Activated gamma-delta T cell treated with anti-CD3 and anti-CD28 coated beads, Interleukin-2, amount 50 U/mL, for 16 hours (primary cell): ENCODE data around the gene MYO9A.

Source experiments
- DNase-seq: peaks from one replicate; pipeline ENCODE4 v3.0.0-alpha.2; 2020; ENCODE audit warnings: low read depth

The MYO9A gene

DNA sequence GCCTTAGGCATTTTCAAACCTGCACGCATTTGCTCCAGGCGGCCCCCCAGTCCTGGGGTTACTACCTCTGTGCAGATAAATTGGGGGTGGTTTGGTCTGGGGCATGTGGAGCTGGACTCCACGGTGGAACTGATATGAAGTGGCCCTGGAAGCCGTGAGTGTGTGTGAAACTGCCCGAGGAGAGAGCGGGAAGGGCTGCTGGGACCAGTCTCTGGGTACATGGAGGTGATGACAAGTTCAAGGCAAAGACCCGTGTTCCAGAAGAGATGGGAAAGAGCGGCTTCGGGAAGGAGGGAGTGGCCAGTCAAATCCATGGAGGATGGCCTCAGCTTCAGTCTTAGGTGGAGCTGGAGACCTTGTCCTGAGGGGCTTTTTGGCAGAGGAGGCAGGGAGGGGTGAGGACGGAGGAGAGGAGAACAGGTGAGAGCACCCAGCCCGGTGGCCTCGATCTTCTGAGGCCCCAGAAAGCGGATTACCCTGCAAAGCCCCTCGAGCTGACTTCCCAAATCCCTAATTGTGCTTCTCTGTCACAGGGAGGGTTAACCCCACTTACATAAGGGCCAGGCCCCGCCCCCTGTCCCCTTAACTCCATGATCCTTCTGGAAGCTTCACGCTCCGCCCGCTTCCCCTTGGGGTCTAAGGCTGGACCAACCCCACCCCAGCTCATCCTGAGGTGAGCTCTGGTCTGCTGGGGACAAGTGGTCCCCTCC, 309.5 kb downstream of the MYO9A start:
- DNase-seq: no peak

- no peak for DNase-seq
Measured at GRCh38 chr15:71807691-71808091, 310.3 kb downstream of the MYO9A start.

DNA sequence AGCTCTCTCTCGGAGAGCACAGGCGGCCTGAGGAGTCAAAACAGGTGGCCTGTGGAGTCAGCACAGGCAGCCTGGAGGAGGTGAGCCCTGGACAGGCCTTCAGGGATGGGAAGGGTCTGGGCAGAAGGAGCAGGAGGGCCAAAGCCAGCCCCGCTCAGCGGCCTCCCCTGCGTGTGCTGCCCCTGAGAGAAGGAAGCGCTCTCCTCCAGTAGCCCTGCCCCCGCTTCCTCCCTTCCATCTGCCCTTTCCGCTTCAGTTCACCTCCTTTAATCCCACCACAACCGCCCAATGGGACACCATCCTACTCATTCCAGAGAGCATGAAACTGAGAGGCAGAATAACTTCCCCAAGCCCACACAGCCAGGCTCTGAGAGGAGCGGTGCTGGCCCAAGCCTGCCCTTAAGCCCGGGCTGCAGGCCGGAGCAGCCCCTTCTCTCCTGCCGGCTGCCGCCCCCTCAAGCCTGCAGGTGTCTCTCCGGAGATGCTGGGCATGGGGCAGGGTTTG, 310.8 kb downstream of the MYO9A start:
- no peak for DNase-seq

DNA sequence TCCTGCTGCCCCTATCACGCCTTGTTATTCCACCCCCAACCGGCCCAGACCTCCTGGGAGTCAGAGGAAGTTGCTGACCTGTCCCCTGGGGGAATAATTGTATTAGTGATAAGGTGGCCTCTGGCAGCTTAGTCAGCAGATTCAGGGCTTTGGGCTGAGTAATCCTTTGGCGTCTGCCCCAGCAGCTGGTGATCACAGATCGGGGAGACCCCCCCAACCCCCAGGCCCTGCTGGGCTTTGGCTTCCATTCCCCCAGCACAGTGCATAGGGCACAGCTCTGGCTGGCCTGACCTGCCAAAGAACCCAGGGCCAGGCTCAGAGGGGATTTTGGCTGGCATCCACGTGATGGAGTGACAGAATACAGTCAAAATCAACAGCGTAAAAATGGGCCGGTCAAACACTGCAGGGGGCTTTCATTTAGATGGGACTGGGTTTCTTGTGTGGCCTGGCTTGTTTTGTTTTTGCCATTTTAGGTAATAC, 311.5 kb downstream of the MYO9A start:
- DNase-seq: no peak

DNA sequence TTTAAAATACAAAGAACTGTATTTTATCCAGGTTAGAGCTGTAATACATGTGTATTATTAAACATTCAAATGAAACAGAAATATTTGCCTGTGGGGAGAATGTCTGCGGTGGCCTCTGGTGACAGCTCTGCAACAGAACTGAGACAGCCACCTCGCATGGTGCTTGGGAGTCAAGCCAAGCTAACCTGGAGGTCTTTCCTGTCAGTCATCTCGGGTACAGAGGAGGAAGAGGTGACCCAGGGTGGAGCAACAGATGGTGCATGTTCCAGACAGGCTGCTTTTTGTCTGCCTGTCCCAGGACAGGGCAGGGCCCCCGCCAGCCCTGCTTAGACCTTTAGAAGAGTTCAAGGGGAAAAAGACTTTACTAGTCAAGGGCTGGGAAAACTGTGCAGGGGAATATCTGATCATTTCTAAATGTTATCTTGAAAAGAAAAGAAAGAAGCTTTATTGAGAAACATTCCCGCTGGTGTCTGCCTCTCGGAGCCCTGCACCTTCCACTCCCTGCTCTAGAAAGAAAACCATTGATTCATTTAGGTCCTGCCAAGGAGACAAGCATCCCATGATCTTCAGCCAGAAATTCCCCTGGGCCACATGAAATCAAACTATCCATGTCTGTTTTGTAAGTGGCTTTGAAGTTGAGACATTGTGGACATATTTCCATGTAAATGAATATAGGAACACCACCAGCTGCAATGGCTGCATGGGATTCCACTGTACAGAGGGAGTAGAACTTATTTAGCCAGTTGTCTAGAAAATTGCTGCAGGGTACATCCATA, 313.1 kb downstream of the MYO9A start:
- DNase-seq: no peak

- DNase-seq: no peak
Measured at GRCh38 chr15:71804226-71804625, 313.7 kb downstream of the MYO9A start.

- no peak for DNase-seq
Measured at GRCh38 chr15:71802770-71803169, 315.2 kb downstream of the MYO9A start.

DNA sequence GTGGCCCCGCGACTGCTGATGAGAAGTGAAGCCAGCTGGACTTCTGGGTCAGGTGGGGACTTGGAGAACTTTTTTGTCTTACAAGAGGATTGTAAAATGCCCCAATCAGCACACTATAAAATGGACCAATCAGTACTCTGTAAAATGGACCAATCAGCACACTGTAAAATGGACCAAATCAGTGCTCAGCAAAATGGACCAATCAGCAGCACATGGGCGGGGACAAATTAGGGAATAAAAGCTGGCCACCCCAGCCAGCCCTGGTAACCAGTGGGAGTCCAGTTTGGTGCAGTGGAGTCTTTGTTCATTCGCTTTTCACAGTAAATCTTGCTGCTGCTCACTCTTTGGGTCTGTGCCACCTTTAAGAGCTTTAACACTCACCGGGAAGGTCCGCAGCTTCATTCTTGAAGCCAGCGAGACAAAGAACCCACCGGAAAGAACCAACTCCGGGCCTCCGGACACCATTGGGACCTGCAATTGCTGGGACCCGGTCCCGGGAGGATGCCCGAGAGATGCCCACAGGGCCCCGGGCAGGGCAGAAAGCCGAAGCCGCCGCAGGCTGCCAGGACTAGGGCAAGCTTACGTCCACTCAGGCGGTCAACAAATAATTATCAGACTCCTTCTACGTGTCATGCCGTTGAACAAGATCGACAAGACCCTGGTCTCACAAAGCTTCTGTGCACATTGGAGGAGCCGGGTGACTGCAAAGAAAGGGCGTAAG, 315.9 kb downstream of the MYO9A start:
- no peak for DNase-seq

DNA sequence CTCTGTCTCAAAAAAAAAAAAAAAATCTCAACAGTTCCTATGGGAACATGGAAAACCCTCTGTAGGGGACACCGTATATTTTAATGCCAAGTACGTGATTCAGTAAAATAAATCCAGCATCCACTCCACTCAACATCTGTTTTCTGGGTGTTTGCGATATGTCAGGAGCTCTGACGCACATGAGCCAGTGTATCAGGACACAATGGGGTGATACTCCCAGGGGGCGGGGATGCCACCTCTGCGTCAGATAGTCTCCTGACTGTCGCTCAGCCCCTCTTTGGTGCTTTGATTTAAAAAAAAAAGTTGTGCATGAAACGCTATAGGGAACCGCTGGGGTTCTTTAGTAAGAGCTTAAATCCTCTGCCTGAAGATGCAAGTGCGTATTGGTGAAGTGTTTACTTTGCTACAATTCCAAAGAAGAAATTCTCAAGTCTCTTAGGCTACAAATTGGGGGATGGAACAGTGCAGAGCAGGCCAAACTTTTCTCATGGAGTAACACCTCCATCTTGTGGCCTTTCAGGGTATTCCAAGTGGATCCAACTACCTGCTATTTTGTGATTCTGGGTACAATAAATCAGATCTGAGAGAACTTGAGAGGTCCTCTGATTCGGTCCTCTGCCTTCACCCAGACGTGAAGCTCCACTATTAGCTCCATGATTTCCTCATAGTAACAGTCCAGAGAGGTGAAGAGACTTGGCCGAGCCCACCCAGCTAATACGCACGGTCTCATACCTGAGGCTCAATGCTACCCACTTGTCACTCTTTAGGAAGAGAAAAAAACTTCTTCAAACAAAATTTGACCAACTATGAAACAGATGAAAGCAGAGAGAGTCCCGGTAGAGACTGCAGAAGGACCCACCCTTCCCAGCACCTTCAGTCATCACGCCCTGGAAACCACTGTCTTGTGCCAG, 316.9 kb downstream of the MYO9A start:
- no peak for DNase-seq

DNA sequence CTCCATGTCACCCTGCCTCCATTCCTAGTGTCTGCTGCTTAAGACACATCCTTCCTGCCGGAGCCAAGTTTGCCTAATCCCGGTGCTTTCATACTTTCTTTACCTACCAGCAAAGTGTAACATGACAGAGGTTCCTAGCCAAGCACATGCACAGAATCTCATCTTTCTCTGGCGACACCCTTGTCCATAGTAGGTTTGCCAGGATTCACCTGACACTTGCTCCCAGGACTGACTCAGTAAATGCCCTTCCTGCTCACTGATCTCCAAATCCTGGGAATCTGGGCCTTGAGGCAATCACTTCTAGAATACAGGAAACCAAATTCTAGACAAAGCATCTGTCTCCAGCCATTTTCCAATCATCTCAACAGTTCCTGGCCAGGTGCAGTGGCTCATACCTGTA, 317.8 kb downstream of the MYO9A start:
- DNase-seq: no peak

DNA sequence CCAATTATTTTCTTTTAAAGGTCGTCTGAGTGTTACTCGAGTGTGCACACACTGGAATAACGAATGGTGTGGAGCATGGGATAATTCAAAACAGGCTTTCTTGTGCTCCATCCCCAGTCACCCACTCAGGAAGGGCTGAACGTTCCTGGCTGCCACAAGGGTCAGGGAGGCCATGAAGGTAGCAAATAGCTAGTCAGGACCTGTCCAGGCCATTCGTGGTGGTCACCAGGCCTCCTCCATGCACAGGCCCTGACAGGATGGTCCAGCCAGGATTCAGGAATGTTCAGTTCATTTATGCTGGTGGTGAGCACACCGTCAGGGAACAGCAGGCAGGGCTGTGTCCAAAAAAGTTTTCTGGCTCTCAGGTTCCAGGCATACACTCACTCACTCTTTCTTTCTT, 319.3 kb downstream of the MYO9A start:
- DNase-seq: no peak

- DNase-seq: no peak
Measured at GRCh38 chr15:71792521-71792920, 325.4 kb downstream of the MYO9A start.

DNA sequence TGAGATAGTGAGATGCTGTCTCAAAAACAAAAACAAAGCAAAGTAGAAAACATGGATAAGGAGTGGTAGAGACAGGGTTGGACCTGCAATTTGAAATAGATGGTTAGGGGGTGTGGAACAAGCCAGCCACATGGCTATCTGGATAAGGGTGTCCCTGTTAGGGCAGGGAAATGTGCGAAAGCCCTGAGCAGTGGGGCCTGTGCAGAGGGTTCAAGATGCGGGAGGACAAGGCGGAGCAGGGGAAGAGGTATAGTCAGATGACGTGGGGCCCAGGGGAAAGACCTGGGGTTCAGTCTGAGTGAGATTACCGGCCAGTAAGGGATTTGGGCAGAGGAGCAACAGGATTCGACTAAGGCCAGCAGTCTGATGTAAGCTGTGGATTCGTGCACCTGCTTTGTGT, 326.0 kb downstream of the MYO9A start:
- DNase-seq: no peak

- DNase-seq: no peak
Measured at GRCh38 chr15:71790081-71790480, 327.9 kb downstream of the MYO9A start.

DNA sequence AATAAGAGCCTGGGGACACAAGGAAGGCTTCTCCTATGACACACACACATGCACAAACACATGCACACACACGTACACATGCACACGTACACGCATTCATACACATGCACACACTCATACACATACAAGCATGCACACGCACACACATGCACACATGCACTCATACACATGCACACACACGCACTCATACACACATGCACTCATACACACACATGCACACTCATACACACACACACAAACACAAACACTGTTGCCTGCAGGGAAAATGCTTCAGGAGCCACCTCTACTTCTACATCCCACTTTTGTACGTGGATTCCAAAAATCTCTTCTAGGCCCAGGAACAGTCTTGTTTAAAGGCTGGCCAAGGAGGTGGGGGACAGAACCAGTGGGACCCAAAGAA, 328.3 kb downstream of the MYO9A start:
- DNase-seq: no peak

DNA sequence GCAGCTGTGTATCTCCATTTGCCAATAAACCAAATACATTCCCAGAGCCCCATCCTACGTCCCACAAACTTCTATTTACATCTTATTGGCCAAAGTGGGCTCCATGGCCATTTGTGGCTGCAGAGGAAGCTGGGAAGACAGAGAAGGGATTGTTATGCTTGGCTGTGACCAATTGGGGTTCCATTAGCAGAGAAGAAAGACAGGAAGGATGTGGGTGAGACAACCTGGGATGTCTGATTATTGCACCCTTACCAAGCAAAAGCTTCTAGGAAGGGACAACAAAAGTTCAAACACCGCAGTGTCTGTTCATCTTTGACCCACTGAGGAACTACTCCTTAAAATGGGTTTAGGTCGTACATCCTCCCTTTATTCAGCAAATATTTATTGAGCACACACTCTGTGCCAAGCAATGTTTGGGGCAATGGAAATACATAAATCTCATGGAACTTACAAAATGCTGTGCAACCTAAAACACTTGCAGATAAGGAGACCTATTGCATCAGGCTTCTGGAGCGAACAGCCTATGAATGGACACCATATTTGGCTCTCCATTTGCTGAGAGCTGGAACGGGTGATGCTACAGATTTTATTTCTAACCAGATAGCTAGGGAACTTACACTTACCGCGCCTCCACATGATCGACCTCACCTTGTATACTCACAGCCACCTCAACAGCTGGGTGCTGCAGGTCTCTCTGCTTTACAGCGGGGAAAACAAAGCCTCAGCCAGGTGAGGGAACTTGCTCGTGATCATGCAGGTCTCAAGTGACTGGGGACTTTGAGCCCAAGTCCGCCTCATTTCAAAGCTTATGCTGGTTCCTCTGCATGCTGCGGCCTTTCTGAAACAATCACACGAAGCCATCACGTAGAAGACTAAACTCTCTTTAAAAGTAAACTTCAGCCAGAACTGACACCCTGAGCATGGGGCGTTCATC, 329.0 kb downstream of the MYO9A start:
- DNase-seq: no peak

- no peak for DNase-seq
Measured at GRCh38 chr15:71786673-71787072, 331.3 kb downstream of the MYO9A start.

DNA sequence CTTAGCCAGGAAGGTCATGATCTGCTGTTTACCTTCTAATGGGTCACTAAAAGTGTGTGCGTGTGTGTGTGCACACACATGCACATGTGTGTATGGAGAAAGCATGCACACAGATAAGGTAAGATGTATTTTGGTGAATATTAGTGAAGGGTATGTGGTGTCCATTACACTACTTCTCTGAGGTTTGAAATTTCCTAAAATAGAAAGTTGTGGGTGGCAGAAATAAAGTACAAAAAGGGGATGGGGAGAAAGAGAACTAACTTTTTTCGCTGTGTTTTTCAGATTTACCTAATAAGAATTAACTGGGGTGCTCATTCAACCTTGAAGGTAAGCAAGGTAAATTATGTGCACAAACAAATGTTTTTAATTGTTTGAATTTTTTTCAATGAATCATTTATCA, 332.0 kb downstream of the MYO9A start:
- DNase-seq: no peak

DNA sequence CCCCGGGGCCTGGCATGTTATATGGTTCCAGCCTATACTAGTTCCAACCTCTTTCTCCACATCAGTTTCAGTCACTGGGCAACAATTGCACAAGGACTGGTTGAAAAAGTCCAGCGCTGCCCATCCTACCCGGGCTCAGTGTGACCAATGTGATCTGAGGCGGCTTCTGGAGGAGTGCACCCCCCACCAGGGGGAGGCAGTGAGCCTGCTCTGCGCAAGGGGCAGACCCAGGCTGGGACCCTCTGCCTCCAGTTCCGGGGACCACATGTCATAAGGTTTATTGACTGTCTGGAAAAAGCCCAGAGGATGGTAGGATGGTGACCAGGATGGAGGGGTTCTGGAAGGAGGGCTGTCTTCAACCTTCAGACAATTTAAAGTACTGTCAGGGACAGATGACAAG, 333.2 kb downstream of the MYO9A start:
- no peak for DNase-seq

DNA sequence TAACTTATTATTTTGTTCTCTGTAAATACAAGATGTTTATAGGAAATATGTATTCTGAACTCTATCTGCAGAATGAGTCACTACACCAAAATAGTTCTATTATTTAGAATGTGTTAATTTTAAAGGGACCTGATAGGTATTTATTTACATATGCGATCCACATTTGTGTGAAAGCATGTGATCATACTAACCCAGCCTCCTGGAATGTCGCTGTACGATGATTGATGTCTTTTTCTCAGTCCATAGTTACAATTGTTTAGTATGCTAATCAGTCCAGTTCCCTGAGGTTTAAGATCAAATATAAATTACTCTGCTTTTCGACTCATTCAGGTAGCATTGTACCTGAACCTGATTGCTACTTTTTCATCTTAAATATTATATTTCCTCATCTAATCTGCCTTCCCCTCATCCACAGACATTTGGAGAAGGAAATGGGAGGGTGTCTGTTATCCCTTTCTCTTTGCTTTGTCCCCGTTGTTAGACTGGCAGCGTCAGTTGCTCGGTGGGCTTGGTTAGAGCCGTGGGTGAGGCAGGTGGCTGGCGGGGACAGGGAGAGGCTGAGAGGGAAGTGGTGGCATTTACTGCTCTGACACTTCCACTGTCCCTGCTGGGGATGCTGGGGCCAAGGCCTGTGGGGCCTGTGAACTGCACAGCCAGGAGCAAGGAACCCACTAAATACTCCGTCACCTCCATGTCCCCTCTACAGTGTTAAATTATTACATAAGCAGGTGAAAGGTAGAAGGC, 335.4 kb downstream of the MYO9A start:
- DNase-seq: no peak
